Measurements from ENCODE around the gene HIVEP3. TPM values are rescaled to one million over a fixed set of nuclear protein-coding genes. Genes with fewer than 3 reads are reported as not detected.

The HIVEP3 gene
- total RNA-seq, 5 donors from 2014 or later (not counting 1 experiment from before 2014, with no cell fraction given): 7.0 to 15.3 (median 8.8) TPM

- DNase-seq (no peak), ATAC-seq (replicated peaks in 1 of 4) (no peak)
- H3K27ac Mint-ChIP-seq: no peak overlapping the region
- Histone ChIP-seq H3K27ac (ENCODE audit: low read length) (no peak overlapping the region), H3K4me3 (ENCODE audit: control insufficient read depth in 1 of 2, extremely low read depth in 1 of 2, low read length in 1 of 2) (no peak overlapping the region), H3K27me3 (replicated peaks in 1 of 2; ENCODE audit: control insufficient read depth in 2 of 2, extremely low read depth in 1 of 2, insufficient read depth in 2 of 2, low read length in 1 of 2) (no peaks in the 10 kb centered on the region), H3K36me3 (ENCODE audit: control insufficient read depth in 2 of 2, extremely low read depth in 1 of 2, insufficient read depth in 1 of 2, low read length in 1 of 2) (no peaks in the 10 kb centered on the region), H3K9me3 (no peaks in the 10 kb centered on the region), H3K4me1 (ENCODE audit: control insufficient read depth in 1 of 2, extremely low read depth in 1 of 2, insufficient read depth in 2 of 2, low read length in 2 of 2) (no peaks in the 10 kb centered on the region)
- WGBS (ENCODE audit: insufficient coverage): 100% methylated on average over 3 of the region's 5 CpGs
- H3K4me3 Mint-ChIP-seq: no peak overlapping the region
- H3K36me3 Mint-ChIP-seq: no peaks in the 10 kb centered on the region
- peaks cover 0 to 23% (median 0%) of the 10 kb centered on the region in 3 donors for H3K4me1 Mint-ChIP-seq
- ChIA-PET CTCF (no interaction called here), POLR2A (no interaction called here)
- no peaks in the 10 kb centered on the region for H3K9me3 Mint-ChIP-seq
- H3K27me3 Mint-ChIP-seq: no peaks in the 10 kb centered on the region
Measured at GRCh38 chr1:41530411-41530810, 388.3 kb downstream of the HIVEP3 start.

- ChIA-PET POLR2A (no interaction called here), CTCF (no interaction called here)
- Mint-ChIP-seq H3K27me3 (no peaks in the 10 kb centered on the region), H3K9me3 (no peaks in the 10 kb centered on the region), H3K36me3 (no peaks in the 10 kb centered on the region), H3K27ac (no peak overlapping the region), H3K4me3 (no peak overlapping the region), H3K4me1 (peaks cover 0 to 23% (median 0%) of the 10 kb centered on the region in 3 donors)
- no peak for ATAC-seq (replicated peaks in 1 of 4)
- no peaks in the 10 kb centered on the region for H3K27me3 ChIP-seq (replicated peaks in 1 of 2; ENCODE audit: control insufficient read depth in 2 of 2, extremely low read depth in 1 of 2, insufficient read depth in 2 of 2, low read length in 1 of 2)
- WGBS (ENCODE audit: insufficient coverage): 95% methylated on average over 17 of the region's 23 CpGs
- H3K36me3 ChIP-seq (ENCODE audit: control insufficient read depth in 2 of 2, extremely low read depth in 1 of 2, insufficient read depth in 1 of 2, low read length in 1 of 2): no peaks in the 10 kb centered on the region
- no peaks in the 10 kb centered on the region for H3K4me1 ChIP-seq (ENCODE audit: control insufficient read depth in 1 of 2, extremely low read depth in 1 of 2, insufficient read depth in 2 of 2, low read length in 2 of 2)
- no peak for DNase-seq
- no peak overlapping the region for H3K4me3 ChIP-seq (ENCODE audit: control insufficient read depth in 1 of 2, extremely low read depth in 1 of 2, low read length in 1 of 2)
- H3K27ac ChIP-seq (ENCODE audit: low read length): no peak overlapping the region
- no peaks in the 10 kb centered on the region for H3K9me3 ChIP-seq
Measured at GRCh38 chr1:41529621-41530395, 388.9 kb downstream of the HIVEP3 start.

- WGBS (ENCODE audit: insufficient coverage): 81% methylated on average over 7 of the region's 7 CpGs
- H3K4me3 Mint-ChIP-seq: no peak overlapping the region
- Histone ChIP-seq H3K27ac (ENCODE audit: low read length) (no peak overlapping the region), H3K27me3 (replicated peaks in 1 of 2; ENCODE audit: control insufficient read depth in 2 of 2, extremely low read depth in 1 of 2, insufficient read depth in 2 of 2, low read length in 1 of 2) (no peaks in the 10 kb centered on the region), H3K36me3 (ENCODE audit: control insufficient read depth in 2 of 2, extremely low read depth in 1 of 2, insufficient read depth in 1 of 2, low read length in 1 of 2) (peaks cover 0 to 3% of the 10 kb centered on the region in 2 donors), H3K4me3 (ENCODE audit: control insufficient read depth in 1 of 2, extremely low read depth in 1 of 2, low read length in 1 of 2) (no peak overlapping the region), H3K4me1 (ENCODE audit: control insufficient read depth in 1 of 2, extremely low read depth in 1 of 2, insufficient read depth in 2 of 2, low read length in 2 of 2) (no peaks in the 10 kb centered on the region), H3K9me3 (no peaks in the 10 kb centered on the region)
- ATAC-seq (replicated peaks in 1 of 4) (no peak), DNase-seq (no peak)
- ChIA-PET CTCF (no interaction called here), POLR2A (no interaction called here)
- H3K9me3 Mint-ChIP-seq: no peaks in the 10 kb centered on the region
- peaks cover 0 to 23% (median 0%) of the 10 kb centered on the region in 3 donors for H3K4me1 Mint-ChIP-seq
- no peaks in the 10 kb centered on the region for H3K36me3 Mint-ChIP-seq
- H3K27me3 Mint-ChIP-seq: no peaks in the 10 kb centered on the region
- H3K27ac Mint-ChIP-seq: no peak overlapping the region
Measured at GRCh38 chr1:41528726-41529605, 389.8 kb downstream of the HIVEP3 start.

GRCh38 chr1:41528106-41528505, 390.6 kb downstream of the HIVEP3 start:
- Histone ChIP-seq H3K27me3 (replicated peaks in 1 of 2; ENCODE audit: control insufficient read depth in 2 of 2, extremely low read depth in 1 of 2, insufficient read depth in 2 of 2, low read length in 1 of 2) (no peaks in the 10 kb centered on the region), H3K36me3 (ENCODE audit: control insufficient read depth in 2 of 2, extremely low read depth in 1 of 2, insufficient read depth in 1 of 2, low read length in 1 of 2) (peaks cover 0 to 3% of the 10 kb centered on the region in 2 donors), H3K4me1 (ENCODE audit: control insufficient read depth in 1 of 2, extremely low read depth in 1 of 2, insufficient read depth in 2 of 2, low read length in 2 of 2) (no peaks in the 10 kb centered on the region), H3K9me3 (no peaks in the 10 kb centered on the region), H3K4me3 (ENCODE audit: control insufficient read depth in 1 of 2, extremely low read depth in 1 of 2, low read length in 1 of 2) (no peak overlapping the region), H3K27ac (ENCODE audit: low read length) (no peak overlapping the region)
- CTCF ChIA-PET: no interaction called here
- ATAC-seq (replicated peaks in 1 of 4) (no peak), DNase-seq (no peak)
- Mint-ChIP-seq H3K27ac (no peak overlapping the region), H3K4me3 (no peak overlapping the region), H3K4me1 (peaks cover 0 to 23% (median 0%) of the 10 kb centered on the region in 3 donors), H3K36me3 (peaks cover 4% of the 10 kb centered on the region), H3K9me3 (no peaks in the 10 kb centered on the region), H3K27me3 (no peaks in the 10 kb centered on the region)
- 94% methylated on average over 3 of the region's 3 CpGs for WGBS (ENCODE audit: insufficient coverage)
- POLR2A ChIA-PET: no interaction called here

- ChIA-PET POLR2A (no interaction called here), CTCF (no interaction called here)
- ATAC-seq (replicated peaks in 1 of 4) (no peak), DNase-seq (no peak)
- 91% methylated on average over 4 of the region's 4 CpGs for WGBS (ENCODE audit: insufficient coverage)
- peaks cover 0 to 19% (median 0%) of the 10 kb centered on the region in 3 donors for H3K4me1 Mint-ChIP-seq
- Histone ChIP-seq H3K4me3 (ENCODE audit: control insufficient read depth in 1 of 2, extremely low read depth in 1 of 2, low read length in 1 of 2) (no peak overlapping the region), H3K36me3 (ENCODE audit: control insufficient read depth in 2 of 2, extremely low read depth in 1 of 2, insufficient read depth in 1 of 2, low read length in 1 of 2) (peaks cover 0 to 3% of the 10 kb centered on the region in 2 donors), H3K9me3 (no peaks in the 10 kb centered on the region), H3K27me3 (replicated peaks in 1 of 2; ENCODE audit: control insufficient read depth in 2 of 2, extremely low read depth in 1 of 2, insufficient read depth in 2 of 2, low read length in 1 of 2) (no peaks in the 10 kb centered on the region), H3K27ac (ENCODE audit: low read length) (no peak overlapping the region), H3K4me1 (ENCODE audit: control insufficient read depth in 1 of 2, extremely low read depth in 1 of 2, insufficient read depth in 2 of 2, low read length in 2 of 2) (no peaks in the 10 kb centered on the region)
- no peak overlapping the region for H3K4me3 Mint-ChIP-seq
- H3K27ac Mint-ChIP-seq: no peak overlapping the region
- H3K36me3 Mint-ChIP-seq: peaks cover 6% of the 10 kb centered on the region
- no peaks in the 10 kb centered on the region for H3K9me3 Mint-ChIP-seq
- H3K27me3 Mint-ChIP-seq: no peaks in the 10 kb centered on the region
Measured at GRCh38 chr1:41526956-41527561, 391.7 kb downstream of the HIVEP3 start.

- 91% methylated on average over 9 of the region's 18 CpGs for WGBS (ENCODE audit: insufficient coverage)
- no peak overlapping the region for H3K27ac Mint-ChIP-seq
- H3K27ac ChIP-seq (ENCODE audit: low read length): no peak overlapping the region
- ATAC-seq (replicated peaks in 1 of 4) (no peak), DNase-seq (no peak)
- H3K4me1 ChIP-seq (ENCODE audit: control insufficient read depth in 1 of 2, extremely low read depth in 1 of 2, insufficient read depth in 2 of 2, low read length in 2 of 2): no peaks in the 10 kb centered on the region
- no peaks in the 10 kb centered on the region for H3K9me3 Mint-ChIP-seq
- no peak overlapping the region for H3K4me3 Mint-ChIP-seq
- ChIA-PET POLR2A (no interaction called here), CTCF (no interaction called here)
- peaks cover 0 to 3% of the 10 kb centered on the region in 2 donors for H3K36me3 ChIP-seq (ENCODE audit: control insufficient read depth in 2 of 2, extremely low read depth in 1 of 2, insufficient read depth in 1 of 2, low read length in 1 of 2)
- no peak overlapping the region for H3K4me3 ChIP-seq (ENCODE audit: control insufficient read depth in 1 of 2, extremely low read depth in 1 of 2, low read length in 1 of 2)
- H3K27me3 Mint-ChIP-seq: no peaks in the 10 kb centered on the region
- peaks cover 0 to 15% (median 0%) of the 10 kb centered on the region in 3 donors for H3K4me1 Mint-ChIP-seq
- H3K27me3 ChIP-seq (replicated peaks in 1 of 2; ENCODE audit: control insufficient read depth in 2 of 2, extremely low read depth in 1 of 2, insufficient read depth in 2 of 2, low read length in 1 of 2): no peaks in the 10 kb centered on the region
- peaks cover 6% of the 10 kb centered on the region for H3K36me3 Mint-ChIP-seq
- H3K9me3 ChIP-seq: no peaks in the 10 kb centered on the region
Measured at GRCh38 chr1:41525891-41526587, 392.7 kb downstream of the HIVEP3 start.

Measured in T-cell (primary cell).